NK-92 treated with Interleukin-12 subunit alpha and Interleukin-12 subunit beta, amount 100 ng/mL, for 24 hours (cell line): ENCODE measurements around the gene CCNO.

Source experiments
- DNase-seq: peaks from one replicate; lab custom pipeline; 2025; lab: John Stamatoyannopoulos, UW

The CCNO gene

DNA sequence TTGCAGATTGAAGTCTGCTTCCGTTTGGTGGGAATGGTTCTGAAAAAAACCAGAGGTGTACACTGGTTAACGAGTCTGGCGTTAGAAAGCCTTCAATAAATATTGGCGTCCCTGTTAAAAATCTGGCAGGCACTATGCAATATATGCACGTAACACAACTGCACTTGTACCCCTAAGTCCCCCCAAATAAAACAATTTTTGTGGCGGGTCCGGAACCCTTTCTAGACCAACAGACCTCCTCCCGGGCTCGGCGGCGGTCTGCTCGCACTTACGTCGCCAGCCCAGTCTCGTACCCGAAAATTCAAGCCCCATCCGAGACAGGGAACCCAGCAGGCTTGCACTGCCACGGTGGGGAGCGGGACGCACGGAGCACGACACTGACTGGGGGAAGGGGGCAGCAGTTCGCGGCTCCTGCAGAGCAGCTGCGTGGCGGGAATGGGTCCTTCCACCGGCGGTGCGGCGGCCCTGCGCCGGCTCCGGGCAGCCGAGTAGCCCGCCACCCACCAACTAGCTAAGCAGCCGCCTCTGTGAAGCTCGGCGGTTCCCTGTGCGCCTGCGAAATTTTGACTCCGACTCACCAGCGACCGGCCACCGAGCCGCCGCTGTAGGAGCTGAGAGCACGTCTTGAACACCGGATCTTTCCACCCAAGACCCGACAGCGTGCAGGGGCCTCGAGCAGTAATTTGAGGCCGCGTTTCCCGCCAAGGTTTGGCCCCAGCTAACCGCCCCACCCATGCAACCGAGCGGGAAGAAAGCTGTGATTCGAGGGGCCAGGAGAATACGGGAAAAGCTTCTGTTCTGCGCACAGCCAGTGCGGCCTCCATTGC lies 10.2 kb downstream of the CCNO start:
- DNase-seq = no peak

DNA sequence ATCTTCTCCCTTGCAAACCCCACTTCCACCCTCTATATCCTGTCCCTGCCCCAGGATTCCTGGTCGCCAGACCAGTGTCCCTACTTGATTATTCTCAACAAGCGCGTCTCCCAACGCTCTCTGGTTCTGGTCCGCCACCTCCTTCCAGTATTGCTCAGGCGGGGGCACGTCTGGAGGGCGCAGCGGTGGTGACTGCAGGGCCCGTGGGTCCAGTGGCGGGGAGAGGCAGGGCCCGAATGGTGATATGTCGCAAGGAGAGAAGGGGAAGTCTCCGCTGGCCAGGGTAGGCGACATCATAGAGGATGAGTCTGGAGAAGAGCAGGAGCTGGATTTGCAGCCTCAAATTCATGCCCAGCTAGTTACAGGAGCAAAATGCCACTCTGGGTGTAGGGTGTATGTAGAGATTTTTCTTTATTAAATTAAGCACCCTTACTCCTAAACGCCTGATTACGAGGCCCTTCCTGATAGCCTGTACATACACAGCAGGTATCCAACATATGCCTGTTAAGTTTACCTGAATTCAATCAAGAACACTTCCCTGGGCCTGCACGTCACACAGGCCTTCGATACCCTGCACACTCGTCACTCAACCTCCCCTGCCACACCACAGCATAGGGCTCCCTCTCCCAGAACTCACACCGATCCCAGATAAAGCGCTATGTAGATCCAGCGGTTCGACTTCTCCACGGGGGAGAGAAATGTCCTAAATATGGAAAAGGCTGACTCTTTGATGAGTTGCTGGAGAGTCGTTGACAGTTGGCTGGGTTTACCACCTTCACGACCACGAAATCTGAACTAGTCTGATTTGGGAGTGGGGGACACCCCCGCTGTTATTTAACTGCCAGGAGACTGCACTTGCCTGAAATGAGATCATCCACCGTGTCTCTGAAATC lies 11.1 kb downstream of the CCNO start:
- no peak for DNase-seq

DNA sequence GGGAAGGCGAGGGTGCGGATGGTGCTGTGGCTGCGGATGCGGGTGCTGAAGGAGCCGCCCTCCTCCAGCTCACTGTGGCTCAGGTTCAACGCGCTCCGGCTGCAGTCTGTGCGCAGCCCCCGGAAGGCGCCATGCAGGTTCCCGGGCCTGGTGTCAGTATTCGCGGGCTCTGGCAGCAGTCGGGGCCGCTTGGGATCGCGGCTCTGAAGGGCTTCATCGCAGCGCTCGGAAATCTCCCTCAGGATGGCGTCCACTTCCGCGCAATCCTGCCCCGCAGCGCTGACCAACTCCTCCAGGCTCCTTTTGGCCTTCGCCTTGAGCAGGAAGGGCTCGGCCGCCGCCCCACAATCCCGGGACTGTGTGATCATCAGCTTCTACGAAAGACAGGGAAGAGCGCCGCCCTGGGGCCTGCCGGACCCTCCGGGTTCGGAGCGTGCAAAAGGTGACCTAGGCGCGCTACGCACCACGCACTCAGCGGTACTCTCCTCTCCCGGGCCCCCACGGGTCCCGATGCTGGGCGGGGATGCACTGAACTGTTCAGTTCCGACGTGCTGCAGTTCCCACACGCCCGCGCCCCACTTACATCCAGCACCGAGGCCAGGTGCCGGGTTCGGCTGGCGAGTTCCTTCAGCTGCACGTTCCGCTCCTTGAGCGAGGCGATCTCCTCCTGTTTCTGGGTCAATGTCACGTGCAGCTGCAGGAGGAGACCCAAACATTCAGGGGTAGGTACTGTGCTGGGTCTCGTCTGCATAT lies 12.8 kb downstream of the CCNO start:
- DNase-seq = no peak

- DNase-seq = no peak
These were observed 13.6 kb downstream of the CCNO start for GRCh38 chr5:55219770-55220169.

GRCh38 chr5:55218967-55219366 lies 14.4 kb downstream of the CCNO start:
- no peak for DNase-seq

DNA sequence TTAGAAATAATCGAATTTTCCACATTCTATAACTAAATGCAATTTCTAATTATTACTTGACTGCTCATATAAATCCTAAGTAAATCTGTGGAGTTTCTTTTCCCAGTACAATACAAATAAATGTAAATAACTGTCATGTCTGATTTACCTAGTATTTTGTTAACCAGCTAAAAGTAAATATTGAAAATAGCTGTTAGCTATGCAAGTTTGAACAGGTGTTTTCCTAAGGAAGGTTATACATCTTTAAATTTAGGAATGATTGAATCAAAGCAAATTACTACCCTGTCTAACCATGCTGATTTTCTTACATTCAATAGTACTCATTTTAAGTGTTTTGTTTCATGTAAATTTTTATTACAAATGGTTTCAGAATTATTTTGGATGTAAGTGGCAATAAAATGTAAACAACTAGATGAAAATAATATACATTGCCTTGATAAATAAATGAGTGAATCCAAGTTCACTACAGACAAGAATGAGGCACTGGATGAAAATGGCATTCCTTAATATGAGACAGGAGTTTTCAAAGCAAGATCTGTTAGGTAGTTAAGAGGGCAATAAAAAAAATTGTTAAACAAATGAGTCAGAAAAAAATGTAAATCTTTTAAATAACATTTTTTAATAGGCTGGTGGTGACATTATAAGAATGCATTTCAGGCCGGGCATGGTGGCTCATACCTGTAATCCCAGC lies 22.1 kb downstream of the CCNO start:
- no peak for DNase-seq

GRCh38 chr5:55205001-55205400 lies 28.4 kb downstream of the CCNO start:
- no peak for DNase-seq

DNA sequence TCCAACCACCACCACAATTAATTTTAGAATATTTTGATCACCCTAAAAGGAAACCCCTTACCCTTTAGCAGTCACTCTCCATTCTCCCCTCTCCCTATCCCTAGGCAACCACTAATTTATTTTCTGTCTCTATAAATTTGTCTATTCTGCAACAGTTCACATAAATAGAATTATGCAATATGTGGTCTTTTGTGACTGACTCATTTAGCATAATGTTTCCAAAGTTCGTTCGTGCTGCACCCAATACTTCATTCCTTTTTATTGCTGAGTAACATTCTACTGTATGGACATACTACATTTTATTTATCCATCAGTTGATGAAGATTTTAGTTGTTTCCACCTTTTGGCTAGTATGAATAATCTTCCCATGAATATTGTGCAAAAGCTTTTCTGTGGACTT lies 42.2 kb downstream of the CCNO start:
- DNase-seq = no peak

- DNase-seq = no peak
These were observed 44.5 kb downstream of the CCNO start for GRCh38 chr5:55188656-55189540.

- no peak for DNase-seq
These were observed 46.0 kb downstream of the CCNO start for GRCh38 chr5:55187370-55187769.
